Ovary (tissue), 9 donors: ENCODE measurements around the gene ABCG2. TPM values are rescaled to one million over a fixed set of nuclear protein-coding genes. Genes with fewer than 3 reads are reported as not detected.
"Not testable (repeated sequence)": the region's sequence is repeated elsewhere in the genome, so short reads cannot be mapped to it uniquely, and the experiment has no call there.

ENCODE experiments used
- DNase-seq, 5 donors: peaks; one replicate each; pipeline ENCODE4 v3.0.0-alpha.2; 2019 to 2020
- H3K27ac ChIP-seq, 2 donors: fragments of 200-600 bp; one replicate each; pipeline versions ENCODE4 v1.5.1 to v1.8.0; 2019 to 2022
- H3K27me3 ChIP-seq: fragments of 200-600 bp; one replicate; pipeline ENCODE4 v1.8.0; 2022
- H3K36me3 ChIP-seq: fragments of 200-600 bp; sonication (generic); one replicate; pipeline ENCODE4 v1.5.1; 2019
- H3K4me1 ChIP-seq: one replicate; pipeline ENCODE4 v1.8.1; 2013; ENCODE audit warnings: mild to moderate bottlenecking, moderate library complexity; ENCODE audit not compliant: insufficient read depth
- H3K4me3 ChIP-seq: fragments of 200-600 bp; sonication (generic); one replicate; pipeline ENCODE4 v1.5.1; 2017
- H3K9me3 ChIP-seq, 2 donors: fragments of 200-600 bp in 1 of 2; sonication (generic) in 1 of 2; one replicate each; pipeline versions ENCODE4 v1.5.1 to v1.8.1; 2013 to 2019; ENCODE audit warnings: mild to moderate bottlenecking in 1 of 2, moderate library complexity in 1 of 2
- CTCF ChIP-seq, 3 donors: fragments of 450-650 bp in 2 of 3; fragments of 200-600 bp in 1 of 3; IDR thresholded peaks; one replicate each; pipeline versions ENCODE4 v1.5.1 to v1.8.0; 2016 to 2022; ENCODE audit warnings: antibody characterized with exemption in 3 of 3, mild to moderate bottlenecking in 1 of 3
- EP300 ChIP-seq: sonication (generic); formaldehyde crosslinking; IDR thresholded peaks from one replicate; pipeline ENCODE4 v1.6.1; 2017; ENCODE audit warnings: antibody characterized with exemption
- POLR2A ChIP-seq: fragments of 450-650 bp; IDR thresholded peaks from one replicate; pipeline ENCODE4 v1.6.1; 2017; ENCODE audit warnings: antibody characterized with exemption, mild to moderate bottlenecking, moderate library complexity
- WGBS, 3 donors: extraction: QIAGEN DNeasy Blood & Tissue Kit in 1 of 3; methylation state at CpG; one replicate each; pipeline versions ENCODE4 v1.1.5 to v1.1.7; 2013 to 2017; 5-methylcytosine and 5-hydroxymethylcytosine counted together
- intact Hi-C, 4 donors: fragments of 100-400 bp; cut with DNase I; formaldehyde crosslinking; loops; one replicate each; pipeline versions ENCODE4 v1.11.0 to v1.15.1; 2022 to 2023
- polyA plus RNA-seq, 2 donors: library from polyadenylated mRNA; stranded (reverse); fragments of 200-250 nt in 1 of 2; fragments of 350-450 nt in 1 of 2; fragmentation: Illumina TruSeq in 1 of 2; extraction: RNeasy Lipid Tissue Mini Kit (QIAGEN cat#74804) in 1 of 2; gene quantifications; one replicate each; pipeline ENCODE4 v1.2.3, GENCODE V29; 2013 to 2014
- total RNA-seq, 7 donors: library from RNA; depleted of rRNA in 2 of 7; stranded (reverse); fragments of >200 nt in 2 of 7; fragmentation: NEBNext Ultra II Directional in 3 of 7; extraction: Animal tissue kit (Norgen Biotek cat#: 25700) in 3 of 7; gene quantifications; one replicate each; pipeline versions ENCODE4 v1.1.0 to v1.2.4, GENCODE V29; 2016 to 2023
- donor health status: DM: no; HTN: no; CAD: no; lungs with moderate emphysema.
- donor health status: DM: no; HTN: no; CAD: no.
- donor health status: Bipolar disorder and iron deficiency.
- donor health status: DM: yes; HTN: yes; CAD: no.
- donor health status: DM: no; HTN: no; CAD: no.
- donor health status: DM: yes; HTN: yes; CAD: no.

ABCG2 gene
- total and polyA plus RNA-seq, 9 donors = 4.4 to 20.1 (median 6.7) TPM

- H3K9me3 ChIP-seq = no peaks in the 10 kb centered on the region
- intact Hi-C loops = no loop called here
- H3K27ac ChIP-seq = no peak overlapping the region
Measured at GRCh38 chr4:88108747-88109122, 49.7 kb downstream of the ABCG2 start.

GRCh38 chr4:88108108-88108465 is 50.4 kb downstream of the ABCG2 start:
- 90 to 91% (median 91%) methylated on average over 7 of the region's 7 CpGs for WGBS, 3 donors
- H3K27me3 ChIP-seq, H3K9me3 ChIP-seq, DNase-seq, H3K4me3 ChIP-seq, H3K27ac ChIP-seq, intact Hi-C loops, H3K4me1 ChIP-seq, H3K36me3 ChIP-seq: not testable (repeated sequence)

More at GRCh38 chr4:88108747-88109122, 49.7 kb downstream of the ABCG2 start:
- no peak for TF ChIP-seq EP300
- TF ChIP-seq POLR2A = no peak
- TF ChIP-seq CTCF (IDR thresholded peaks at IDR 0.05) = no peak
- Histone ChIP-seq H3K4me1 (no peaks in the 10 kb centered on the region), H3K4me3 (no peak overlapping the region), H3K27me3 (no peaks in the 10 kb centered on the region), H3K36me3 (no peaks in the 10 kb centered on the region)
- DNase-seq = no peak
- 93 to 96% (median 94%) methylated on average over 5 of the region's 5 CpGs for WGBS, 3 donors

- TF ChIP-seq EP300 = no peak
- no peak for TF ChIP-seq POLR2A
- TF ChIP-seq CTCF (IDR thresholded peaks at IDR 0.05) = no peak
- no peaks in the 10 kb centered on the region for H3K4me1 ChIP-seq
- 81 to 89% (median 81%) methylated on average over 2 of the region's 2 CpGs for WGBS, 3 donors
- H3K27ac ChIP-seq = no peak overlapping the region
- no peaks in the 10 kb centered on the region for H3K27me3 ChIP-seq
- H3K9me3 ChIP-seq = no peaks in the 10 kb centered on the region
- DNase-seq = no peak
- intact Hi-C loops = no loop called here
- no peaks in the 10 kb centered on the region for H3K36me3 ChIP-seq
- no peak overlapping the region for H3K4me3 ChIP-seq
Measured at GRCh38 chr4:88107406-88108107, 50.9 kb downstream of the ABCG2 start.

- H3K36me3 ChIP-seq = no peaks in the 10 kb centered on the region
- TF ChIP-seq CTCF (IDR thresholded peaks at IDR 0.05) (no peak), POLR2A (no peak)
- H3K9me3 ChIP-seq = no peaks in the 10 kb centered on the region
- H3K27me3 ChIP-seq = no peaks in the 10 kb centered on the region
- H3K4me1 ChIP-seq = no peaks in the 10 kb centered on the region
- 93 to 96% (median 93%) methylated on average over 3 of the region's 3 CpGs for WGBS, 3 donors
- intact Hi-C loops = no loop called here
- no peak overlapping the region for H3K27ac ChIP-seq
- H3K4me3 ChIP-seq = no peak overlapping the region
- no peak for DNase-seq
Measured at GRCh38 chr4:88106205-88106604, 52.2 kb downstream of the ABCG2 start.

GRCh38 chr4:88104902-88105610 is 53.4 kb downstream of the ABCG2 start:
- no peak for DNase-seq
- Histone ChIP-seq H3K27ac (no peak overlapping the region), H3K27me3 (no peaks in the 10 kb centered on the region), H3K9me3 (no peaks in the 10 kb centered on the region), H3K36me3 (no peaks in the 10 kb centered on the region), H3K4me3 (no peak overlapping the region), H3K4me1 (no peaks in the 10 kb centered on the region)
- intact Hi-C loops = no loop called here
- TF ChIP-seq EP300 (no peak), POLR2A (no peak), CTCF (IDR thresholded peaks at IDR 0.05) (no peak)
- WGBS, 3 donors = 72 to 81% (median 77%) methylated on average over 4 of the region's 4 CpGs
